Stomach (tissue), 4 donors: Measurements from ENCODE around the gene KSR2.

Experiments
- EP300 ChIP-seq: sonication (generic); formaldehyde crosslinking; IDR thresholded peaks from one replicate; pipeline ENCODE4 v1.6.1; 2017; ENCODE audit warnings: antibody characterized with exemption
- POLR2A ChIP-seq, 4 donors: fragments of 450-650 bp; IDR thresholded peaks; one replicate each; pipeline ENCODE4 v1.6.1; 2016; ENCODE audit warnings: antibody characterized with exemption in 4 of 4, control low read depth in 2 of 4, mild to moderate bottlenecking in 1 of 4, moderate library complexity in 1 of 4
- POLR2AphosphoS5 ChIP-seq, 3 donors: sonication (generic); formaldehyde crosslinking; IDR thresholded peaks; one replicate each; pipeline ENCODE4 v1.6.1; 2016; ENCODE audit warnings: antibody characterized with exemption in 3 of 3
- TF ChIP-seq, protein P1 (sequence below), 7 experiments: fragments of 450-650 bp in 4 of 7; fragments of 200-600 bp in 3 of 7; sonication (generic) in 3 of 7; IDR thresholded peaks; one replicate each; pipeline ENCODE4 v1.5.1; 2016 to 2019; ENCODE audit warnings: antibody characterized with exemption in 7 of 7, control low read depth in 2 of 7, mild to moderate bottlenecking in 1 of 7

DNA sequence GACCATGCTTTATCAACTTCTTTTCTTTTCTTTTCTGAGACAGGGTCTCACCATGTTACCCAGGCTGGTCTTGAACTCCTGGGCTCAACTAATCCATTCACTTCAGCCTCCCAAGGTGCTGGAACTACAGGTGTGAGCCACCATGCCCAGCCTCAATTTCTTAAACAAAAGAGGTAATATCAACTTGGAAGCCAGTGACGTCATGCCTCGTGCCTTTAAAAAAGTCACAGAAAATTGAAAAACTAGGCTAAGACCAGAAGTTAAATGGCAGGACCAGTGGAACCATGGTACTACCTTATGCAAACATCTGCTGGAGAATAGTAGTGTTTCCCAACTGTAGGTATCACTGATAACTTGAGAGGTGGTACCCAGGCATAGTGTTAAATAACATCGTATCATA is 103.3 kb downstream of the KSR2 start:
- TF ChIP-seq, protein P1, sequence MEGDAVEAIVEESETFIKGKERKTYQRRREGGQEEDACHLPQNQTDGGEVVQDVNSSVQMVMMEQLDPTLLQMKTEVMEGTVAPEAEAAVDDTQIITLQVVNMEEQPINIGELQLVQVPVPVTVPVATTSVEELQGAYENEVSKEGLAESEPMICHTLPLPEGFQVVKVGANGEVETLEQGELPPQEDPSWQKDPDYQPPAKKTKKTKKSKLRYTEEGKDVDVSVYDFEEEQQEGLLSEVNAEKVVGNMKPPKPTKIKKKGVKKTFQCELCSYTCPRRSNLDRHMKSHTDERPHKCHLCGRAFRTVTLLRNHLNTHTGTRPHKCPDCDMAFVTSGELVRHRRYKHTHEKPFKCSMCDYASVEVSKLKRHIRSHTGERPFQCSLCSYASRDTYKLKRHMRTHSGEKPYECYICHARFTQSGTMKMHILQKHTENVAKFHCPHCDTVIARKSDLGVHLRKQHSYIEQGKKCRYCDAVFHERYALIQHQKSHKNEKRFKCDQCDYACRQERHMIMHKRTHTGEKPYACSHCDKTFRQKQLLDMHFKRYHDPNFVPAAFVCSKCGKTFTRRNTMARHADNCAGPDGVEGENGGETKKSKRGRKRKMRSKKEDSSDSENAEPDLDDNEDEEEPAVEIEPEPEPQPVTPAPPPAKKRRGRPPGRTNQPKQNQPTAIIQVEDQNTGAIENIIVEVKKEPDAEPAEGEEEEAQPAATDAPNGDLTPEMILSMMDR (IDR thresholded peaks at IDR 0.05) = no peak
- no peak for TF ChIP-seq EP300
- TF ChIP-seq POLR2A (IDR thresholded peaks at IDR 0.05) = no peak
- TF ChIP-seq POLR2AphosphoS5 (IDR thresholded peaks at IDR 0.05) = no peak
